ENCODE data around the gene SND1.

The SND1 gene

DNA sequence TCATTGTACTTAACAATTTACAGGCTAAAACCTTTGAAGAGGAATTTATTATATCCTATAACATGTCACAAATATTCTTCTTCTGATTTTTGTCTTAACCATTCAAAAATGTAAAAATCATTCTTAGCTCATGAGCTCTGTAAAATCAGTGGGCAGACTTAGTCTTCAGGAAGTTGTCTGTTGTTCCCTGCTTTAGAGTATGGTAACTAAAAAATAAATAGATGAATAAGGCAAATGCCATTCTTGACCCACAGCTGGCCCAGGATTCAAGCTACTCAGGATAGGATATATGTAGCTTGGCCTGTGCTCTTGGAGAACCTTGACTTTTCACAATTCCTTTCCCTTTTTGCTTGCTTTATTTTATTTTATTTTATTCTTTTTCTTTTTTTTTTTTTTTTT is 327.7 kb downstream of the SND1 start:
- DNase-seq, result no peak

DNA sequence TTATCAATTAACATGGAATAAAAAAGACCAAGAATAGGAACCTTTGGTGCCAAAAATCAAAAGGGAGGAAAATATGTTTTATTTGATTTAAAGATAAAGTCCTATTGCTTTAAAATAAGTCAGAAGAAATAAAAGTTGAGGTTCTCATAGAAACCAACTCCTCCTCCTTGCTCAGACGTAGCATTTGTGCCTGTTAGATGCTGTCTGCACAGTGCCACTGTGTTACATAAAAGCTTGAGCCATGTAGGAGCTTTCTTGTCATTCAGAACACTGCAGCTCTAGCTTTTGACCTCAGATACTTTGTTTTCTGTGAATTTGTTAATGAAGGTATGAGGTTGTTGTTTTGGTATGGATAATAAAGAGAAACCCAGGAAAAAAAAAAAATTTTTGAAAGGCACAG is 328.9 kb downstream of the SND1 start:
- DNase-seq, result no peak

DNA sequence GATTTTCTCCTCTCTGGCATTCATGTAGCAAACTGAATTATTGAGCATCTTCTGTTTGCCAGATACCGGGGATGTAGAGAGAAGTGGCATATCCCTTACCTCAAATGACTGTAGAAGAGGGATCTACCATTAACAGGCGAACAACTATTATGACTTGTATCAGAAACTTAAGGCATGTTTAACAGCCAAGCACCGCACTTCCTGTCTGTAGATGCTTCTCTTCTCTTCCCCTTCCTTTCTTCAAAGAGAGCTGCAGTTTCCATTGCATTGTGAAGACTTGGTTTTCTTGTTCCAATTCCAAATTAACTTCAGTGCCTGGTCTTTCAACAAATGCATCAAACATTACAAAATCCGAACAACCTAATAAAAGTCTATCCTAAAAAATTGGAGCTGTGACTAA is 330.0 kb downstream of the SND1 start:
- no peak for DNase-seq

DNA sequence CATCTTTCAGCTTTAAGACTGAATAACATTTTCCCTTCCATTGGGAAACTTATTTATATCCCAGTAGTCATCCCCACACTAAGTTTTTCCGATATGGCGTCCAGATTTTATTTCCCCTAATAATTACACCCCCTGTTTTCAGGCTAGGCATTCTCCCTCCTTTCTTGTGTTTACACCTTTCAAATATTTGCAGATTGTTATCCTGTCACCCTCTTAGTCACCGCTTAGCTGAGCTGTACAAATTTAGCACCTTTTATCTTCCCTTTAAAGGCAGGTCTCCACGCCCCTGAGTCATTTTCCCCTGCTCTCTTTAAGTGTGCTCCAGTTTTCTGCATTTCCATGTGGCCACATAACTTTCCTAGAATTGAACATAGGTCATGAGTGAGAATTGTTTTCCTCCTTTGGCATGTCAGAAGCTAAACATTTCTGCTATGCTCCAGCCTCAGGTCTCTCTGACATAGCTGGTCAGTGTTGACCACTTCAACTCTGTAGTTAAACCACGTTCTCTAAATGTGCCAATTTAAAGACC is 331.9 kb downstream of the SND1 start:
- no peak for DNase-seq

DNA sequence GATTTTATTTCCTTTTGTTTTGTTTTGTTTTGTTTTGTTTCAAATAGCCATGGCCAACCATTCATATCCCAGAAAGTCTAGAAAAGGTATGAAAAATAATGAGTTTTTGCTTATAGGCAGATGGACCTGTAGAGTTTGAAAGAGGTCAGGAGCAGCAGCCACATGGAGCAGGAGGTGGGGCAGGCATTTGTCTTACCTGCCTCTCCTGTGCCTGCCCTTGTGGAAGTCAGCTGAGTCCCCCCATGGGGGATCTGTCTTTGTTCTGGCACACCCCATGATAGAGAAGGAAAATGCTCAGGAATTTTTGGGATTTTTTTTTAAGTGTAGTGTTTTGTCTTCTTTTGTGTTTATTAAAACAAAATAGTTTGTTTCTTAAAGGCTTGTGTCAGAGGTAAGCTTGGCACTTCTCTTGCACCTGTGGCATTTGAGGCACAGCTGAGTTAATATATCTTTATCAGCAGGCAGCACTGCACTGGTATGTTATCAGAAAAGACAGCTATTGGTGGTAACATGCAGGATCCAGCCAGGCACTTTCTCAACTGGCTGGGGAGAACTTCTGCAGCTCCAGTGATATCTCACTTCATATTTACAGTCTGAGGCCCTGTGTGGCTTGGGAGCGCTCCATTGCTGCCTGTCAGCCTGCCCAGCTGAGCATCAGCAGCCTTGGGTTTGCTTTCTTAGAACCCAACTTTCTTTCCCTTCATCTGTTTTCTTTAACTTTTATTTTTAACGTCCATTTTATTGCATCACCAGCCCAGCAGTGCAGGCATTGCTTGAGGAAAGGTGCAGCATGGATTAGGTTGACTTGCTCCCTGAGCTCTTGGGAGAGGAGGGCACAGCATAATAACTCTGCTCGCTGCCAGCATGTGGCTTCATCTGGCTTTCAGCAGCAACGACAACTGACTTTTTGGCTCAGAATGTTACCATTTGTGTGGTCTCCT is 334.9 kb downstream of the SND1 start:
- no peak for DNase-seq

DNA sequence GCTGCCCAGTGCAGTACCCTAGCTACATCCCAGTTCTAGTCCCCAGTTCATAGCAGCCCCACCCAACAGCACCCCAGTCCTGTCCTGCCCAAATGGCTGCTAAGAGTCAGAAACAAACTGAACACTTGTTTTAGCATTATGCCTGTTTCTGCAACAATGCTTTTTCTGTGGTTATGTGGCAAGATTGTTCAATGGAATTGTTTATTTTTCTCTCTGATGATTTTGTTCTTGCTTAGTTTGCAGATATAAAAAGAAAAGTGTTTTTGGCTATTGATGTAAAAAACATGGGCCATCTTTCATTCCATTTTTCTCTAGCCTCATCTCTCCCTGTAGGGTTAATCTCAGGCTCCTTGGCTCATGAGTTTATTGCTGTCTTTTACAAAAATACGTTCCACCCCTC is 336.8 kb downstream of the SND1 start:
- no peak for DNase-seq

DNA sequence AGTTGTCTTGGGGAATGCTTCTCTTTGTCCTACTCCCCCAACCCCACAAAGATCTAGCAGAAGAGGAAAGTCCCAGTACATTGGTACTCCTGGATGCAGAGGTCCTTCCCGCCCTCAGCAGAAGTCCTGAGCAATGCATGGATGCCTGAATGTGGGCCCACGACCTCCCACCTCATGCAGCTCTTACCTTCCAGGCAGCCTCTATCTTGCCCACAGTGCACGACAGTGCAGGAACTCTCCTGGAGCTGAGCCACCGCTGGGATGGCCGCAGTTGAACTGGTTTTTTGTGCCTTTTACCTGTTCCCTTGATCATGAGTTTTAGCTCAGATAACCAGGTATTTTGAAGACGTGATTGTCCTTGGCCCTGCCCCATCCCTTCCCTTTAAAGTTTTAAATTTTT is 341.3 kb downstream of the SND1 start:
- no peak for DNase-seq

DNA sequence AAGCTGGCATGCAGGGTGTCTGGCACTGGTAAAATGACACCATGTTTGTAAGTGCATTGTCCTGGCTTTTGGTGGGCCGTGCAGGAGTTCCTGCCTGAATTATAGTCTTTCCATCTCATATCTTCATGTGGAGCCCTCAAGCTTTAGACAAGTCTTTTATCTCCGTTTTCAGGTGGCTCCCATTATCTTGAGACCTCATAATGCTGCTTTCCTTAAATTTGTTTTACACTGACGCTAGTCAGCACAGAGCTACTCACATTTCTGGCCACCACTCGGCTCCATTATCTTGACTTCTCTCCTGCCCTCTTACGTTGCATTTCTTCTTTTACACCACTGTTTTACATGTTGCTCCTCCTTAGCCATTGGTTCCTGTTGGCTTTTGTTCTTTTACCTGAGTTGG is 342.0 kb downstream of the SND1 start:
- DNase-seq, result no peak

DNA sequence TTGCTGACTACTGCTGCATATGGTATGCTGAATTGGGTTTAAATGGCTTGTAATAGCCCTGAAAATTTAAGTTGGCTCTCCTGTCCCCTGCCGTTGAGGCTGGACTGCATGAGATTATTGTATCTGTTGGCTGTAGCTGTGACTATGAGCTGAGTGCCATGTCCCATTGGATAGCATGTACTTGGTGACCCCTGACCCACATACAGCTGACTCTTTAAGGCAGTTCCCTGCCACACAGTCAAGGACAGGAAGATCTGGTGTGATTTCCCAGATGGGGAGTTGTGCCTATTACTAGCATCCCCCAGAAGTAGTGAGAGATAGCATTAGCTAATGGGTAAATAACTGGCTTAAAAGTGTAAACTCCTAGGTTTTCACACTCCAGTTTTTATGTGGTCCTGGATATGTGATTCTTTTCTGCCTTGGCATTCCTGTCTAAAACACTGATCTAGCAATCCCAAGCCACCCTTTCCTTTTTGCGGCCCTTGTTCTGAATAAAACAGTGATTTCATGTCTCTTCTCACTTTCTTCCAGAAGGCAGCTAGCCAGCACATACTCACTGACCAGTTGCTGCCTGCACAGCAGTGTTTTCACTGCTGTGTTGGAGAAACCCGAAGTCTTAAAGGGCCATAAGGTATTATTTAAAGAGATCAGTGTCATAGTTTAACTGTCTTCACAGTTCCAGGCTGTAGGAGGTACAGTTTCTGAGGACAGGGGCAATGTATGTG is 343.3 kb downstream of the SND1 start:
- no peak for DNase-seq

DNA sequence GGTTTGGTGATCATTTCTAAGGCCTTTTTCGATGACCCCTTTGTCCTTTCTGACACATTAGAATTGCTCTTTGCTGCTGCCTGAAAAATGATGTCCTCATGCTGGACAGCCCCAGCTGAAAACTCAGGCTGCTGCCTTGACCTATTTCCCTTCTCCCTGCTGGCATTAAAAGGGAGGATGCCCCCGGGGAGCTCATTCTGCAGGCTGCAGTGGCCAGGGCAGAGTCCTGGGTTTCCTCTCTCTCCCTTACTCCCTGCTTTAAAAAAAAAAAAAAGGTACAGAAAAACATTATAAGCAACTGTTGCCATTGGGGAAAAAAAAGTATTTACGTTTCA is 343.9 kb downstream of the SND1 start:
- DNase-seq, result no peak

DNA sequence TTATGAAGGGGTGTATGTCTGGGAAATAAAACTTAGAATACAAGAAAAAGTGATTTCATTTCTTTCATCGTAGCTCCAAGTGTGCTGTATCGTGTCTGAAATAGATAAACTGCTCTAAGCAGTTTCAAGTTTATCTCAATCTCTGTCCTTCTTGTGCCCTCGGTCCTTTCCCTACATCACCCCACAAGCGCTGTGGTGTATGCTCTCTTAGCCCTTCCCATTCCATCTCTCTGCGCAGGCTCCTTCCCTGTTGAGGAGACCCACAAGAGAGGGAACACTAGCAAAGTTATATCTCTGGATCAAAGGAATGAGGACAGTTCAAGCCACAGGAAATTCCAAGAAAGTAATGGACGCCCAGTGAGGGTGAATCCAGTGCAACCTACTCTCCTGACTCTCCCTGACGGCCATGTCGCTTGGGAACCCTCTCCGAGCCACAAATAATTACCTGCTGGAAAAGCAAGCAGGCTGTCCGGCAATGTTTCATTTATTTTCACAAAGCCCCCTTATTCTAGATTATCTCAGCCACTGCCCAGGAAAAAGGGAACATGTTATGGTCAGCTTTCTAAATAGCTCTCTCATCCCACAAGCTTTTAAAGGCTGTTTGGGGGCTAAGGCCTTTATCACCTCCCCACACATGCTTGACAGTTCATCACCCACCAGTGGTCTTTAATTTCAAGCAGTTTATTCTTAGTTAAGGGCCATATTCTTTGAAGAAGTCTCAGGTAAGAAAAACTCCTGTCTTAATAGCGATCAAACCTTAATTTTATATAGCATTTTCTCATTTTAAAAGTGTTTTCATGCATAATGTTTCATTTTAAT is 344.5 kb downstream of the SND1 start:
- DNase-seq, result no peak

DNA sequence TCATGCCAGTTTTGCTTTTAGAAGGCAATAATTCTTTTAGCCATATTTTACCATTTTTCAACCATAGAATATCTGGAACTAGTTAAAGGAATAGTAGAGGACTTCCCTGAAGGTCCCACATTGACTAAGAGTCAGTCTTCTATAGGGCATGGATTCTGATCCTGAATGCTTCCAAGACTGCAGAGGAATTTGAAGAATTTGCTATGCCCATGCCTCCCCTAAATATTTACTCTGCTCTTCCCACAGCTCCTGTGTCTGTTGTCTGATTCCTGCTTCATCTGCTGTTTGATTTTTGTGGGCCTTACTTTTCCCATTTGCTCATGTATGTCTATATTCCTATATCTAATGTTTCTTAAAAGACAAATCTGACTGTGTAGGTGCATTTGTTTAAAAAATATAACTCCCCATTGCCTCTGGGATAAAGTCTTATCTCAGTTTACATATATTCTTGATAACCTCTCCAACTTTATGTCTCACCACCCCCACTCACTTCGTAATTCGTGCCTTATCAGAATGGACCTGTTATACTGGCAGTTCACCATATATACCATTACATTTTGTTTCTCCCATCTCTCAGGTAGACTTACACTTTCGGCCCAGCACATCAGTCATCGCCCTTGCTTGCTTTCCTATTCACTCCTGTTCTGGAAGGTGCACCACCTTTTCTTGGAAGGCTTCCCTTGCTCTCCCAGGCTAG is 345.4 kb downstream of the SND1 start:
- no peak for DNase-seq

DNA sequence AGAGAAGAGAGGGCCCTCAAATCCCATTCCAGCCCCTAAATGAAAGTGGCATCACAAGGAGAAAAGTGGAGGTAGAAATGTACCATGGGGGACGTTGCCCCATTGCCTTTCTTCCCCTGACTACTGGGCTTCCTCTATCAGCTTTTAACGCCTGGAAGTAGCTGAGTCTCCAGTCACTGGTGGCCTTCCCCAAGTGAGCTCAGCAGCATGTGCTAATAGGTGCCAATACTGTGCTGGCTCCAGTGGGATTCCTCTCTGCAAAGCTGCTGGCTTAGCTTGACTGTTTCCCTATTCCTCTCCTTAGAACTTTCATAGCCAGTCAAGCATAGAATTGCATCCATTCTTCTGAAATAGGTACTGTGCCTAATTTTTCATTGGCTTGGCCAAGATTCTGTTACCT is 346.7 kb downstream of the SND1 start:
- DNase-seq, result no peak

DNA sequence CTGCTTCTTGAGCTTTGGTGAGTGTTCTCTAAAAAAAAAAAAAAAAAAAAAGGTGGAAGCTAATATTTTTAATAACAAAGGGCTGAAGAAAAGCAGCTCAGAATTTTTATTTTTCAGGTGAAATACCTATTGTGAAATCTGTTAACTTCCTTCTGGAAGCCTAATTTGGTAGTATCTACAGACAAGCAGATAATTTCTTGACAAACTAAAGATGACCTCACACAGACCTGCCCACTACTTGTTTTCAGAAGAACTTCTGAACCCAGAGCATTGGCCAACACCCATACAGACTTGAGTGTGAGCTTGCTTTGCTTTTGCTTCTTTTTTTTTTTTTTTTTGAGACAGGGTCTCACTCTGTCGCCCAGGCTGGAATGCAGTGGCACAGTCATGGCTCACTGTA is 348.1 kb downstream of the SND1 start:
- no peak for DNase-seq

DNA sequence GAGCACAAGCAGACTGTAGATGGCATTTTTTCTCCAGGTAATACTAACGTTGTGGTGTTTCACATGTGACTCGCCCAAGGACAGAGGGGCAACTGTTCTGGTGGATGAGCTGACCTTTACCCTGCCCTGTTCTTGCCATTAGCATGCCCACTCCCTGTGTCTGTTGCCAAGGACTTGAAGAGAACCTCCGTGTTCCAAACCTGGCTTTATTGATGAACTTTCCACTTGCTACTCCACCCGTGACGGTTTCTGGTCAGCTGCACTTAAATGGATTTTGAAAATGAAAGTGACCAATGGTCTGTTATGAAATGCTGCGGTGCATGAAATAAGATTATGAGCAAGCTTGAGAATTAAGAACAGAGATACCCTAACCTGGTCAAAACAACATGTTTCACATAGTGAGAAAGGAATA is 348.9 kb downstream of the SND1 start:
- no peak for DNase-seq

DNA sequence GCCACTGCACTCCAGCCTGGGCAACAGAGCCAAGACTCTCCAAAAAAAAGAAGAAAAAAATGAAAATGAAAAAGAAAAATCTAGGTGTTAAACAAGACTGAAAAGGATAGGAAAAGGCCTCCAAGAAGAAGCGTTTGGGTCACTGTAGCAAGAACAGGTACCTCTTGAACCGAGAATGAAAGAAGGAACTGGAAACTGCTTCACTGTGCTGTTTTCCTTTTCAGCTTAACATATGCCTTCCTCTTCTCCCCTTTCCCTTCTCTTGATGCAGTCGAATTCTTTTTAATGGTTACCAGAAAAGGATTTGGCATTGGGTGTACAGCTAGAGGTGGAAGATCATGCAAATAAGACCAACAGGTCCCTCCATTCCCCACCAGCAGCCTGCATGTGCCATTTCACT is 351.2 kb downstream of the SND1 start:
- no peak for DNase-seq

DNA sequence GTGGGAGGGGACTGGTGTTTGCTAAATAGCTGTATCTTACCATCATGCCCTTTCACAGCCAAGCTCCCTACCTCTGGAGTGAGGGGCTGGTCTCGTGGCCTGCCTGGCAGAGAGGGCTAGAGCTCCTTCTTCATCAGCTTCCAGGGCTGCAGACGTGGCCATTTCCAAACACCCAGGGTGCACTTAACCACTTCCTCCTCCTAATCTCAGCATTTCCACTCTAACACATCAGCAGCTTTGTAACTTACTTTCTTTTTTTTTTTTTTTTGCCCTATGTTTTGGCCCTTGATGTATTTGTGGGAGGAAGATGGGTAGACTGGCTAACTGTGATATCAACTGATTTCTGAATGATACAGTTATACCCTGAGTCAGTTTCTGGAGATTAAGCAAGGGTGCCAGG is 351.8 kb downstream of the SND1 start:
- no peak for DNase-seq

DNA sequence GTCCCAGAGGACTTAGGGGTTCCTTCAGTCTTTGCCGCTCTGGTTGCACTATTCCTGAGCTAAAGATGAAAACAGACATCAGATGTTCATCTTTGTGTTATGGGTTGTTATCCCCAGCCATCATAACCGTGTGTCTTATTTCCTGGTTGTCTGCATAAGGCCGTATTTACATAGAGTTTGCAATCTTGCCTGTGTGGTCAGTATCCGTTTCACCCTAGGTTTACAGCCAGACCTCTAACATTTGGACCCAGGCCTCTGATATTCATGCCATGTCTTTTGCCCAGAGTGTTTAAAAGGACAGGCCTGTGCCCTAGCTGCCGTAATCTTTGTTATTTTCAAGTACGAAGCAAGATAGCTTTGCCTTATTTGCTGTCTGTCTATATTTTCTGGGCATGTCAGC is 352.6 kb downstream of the SND1 start:
- DNase-seq, result no peak

DNA sequence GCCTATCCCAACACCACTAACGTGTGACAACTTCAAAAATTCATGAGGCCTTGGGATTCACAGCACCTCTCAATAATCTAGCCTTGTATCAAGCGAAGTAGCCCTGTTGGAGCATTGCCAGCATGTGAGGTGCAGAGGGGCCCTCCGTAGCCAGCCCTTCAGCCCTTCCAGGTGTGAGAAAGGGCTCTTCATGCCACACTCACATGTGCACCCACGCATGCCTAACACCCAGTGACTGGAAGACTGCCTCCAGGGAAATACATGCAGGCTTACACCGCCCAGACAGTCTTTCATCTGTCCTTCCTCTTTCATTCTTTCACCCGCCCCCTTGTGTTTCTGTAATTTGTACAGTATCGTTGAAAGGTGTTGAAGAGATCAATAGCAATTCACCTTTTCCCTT is 353.1 kb downstream of the SND1 start:
- DNase-seq, result peak; percentile 65

DNA sequence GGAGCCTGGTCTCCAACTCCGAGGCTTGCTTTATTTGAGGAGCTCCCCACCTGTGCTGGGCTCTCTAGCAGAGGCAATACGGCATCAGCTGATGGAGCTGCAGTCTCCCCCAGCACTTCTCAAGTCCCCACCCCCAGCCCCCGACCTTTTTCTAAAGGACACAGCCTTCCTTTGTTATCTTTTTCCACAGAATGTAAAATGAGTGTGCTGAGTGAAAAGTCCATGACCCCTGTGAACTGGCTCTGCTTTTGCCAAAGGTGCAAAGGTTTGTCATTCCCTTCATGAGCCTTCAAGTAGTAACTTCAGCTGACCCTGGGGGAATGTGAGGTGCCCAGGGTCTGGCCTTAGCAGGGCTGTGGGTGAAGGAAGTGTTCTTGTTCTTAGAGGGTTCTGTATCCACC is 353.8 kb downstream of the SND1 start:
- DNase-seq, result no peak

DNA sequence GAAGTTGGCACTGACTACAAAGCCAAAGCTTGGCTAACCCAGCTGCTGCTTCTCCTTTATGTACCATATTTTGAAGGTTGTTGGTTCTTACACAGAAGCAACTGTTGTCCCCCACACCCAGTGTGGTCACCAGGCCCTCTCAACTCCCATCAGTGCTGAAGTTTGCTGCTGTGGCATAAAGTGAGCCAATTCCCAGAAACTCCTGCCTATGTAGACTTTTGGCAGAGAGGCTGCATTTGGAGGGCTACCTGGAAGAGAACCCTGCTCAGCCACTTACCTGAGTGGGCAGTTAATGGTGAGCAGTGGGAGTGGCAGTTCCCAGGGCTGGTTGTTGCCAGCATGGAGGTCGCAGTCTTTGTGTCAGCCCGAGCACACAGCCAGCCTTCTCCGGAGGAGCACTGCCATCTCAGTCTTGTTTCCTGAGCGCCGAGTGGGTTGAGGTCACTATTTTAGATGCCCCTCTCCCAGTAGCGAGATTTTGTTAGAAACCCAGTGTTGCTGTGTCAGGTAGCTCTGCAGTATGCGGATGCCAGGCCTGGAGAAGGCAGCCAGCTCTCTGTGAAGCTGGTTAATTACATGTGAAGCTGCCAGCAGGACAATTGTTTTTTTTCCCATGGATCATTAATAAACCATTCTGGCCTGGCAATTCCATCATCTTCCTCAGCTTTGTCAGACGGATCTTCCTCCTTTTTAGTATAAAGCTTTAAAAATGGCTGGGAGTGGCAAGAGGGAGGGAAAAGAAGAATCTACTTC is 354.7 kb downstream of the SND1 start:
- peak; percentile 73 for DNase-seq

DNA sequence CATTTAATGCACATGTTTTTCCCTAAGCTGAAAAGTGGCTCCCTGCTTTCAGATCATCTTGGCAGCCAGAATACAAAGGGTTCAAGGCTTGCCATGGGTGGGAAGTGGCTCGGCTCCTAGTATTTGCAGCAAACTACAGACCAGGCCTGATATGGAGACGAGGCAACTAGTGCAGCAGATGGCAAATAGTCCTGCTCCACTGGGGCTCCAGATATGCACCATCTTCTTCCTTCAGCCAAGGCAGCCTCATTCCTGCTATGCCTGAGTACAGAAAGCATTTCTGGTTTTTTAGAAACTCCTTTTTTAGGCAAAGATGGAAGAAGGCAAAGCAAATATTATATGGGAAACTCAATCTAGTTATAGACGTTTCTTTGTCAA is 355.3 kb downstream of the SND1 start:
- no peak for DNase-seq

Measured in NCI-H2029 treated with DMSO at 0.1 percent for 48 hours (cell line).